ENCODE measurements around the gene CWF19L2. TPM values are rescaled to one million over a fixed set of nuclear protein-coding genes. Genes with fewer than 3 reads are reported as not detected.

The CWF19L2 gene
- total RNA-seq, 1 experiment from 2014 or later: 9.4 TPM

GRCh38 chr11:107301878-107302277 is 155.7 kb downstream of the CWF19L2 start:
- no peak for DNase-seq (ENCODE audit: low read depth)

GRCh38 chr11:107293677-107294344 is 163.8 kb downstream of the CWF19L2 start:
- DNase-seq (ENCODE audit: low read depth): no peak

- no peak for DNase-seq (ENCODE audit: low read depth)
Observed at GRCh38 chr11:107282195-107282594, 175.4 kb downstream of the CWF19L2 start.

Other genes starting within 250 kb of the CWF19L2 start
- gene ALKBH8, start 107.9 kb upstream of the CWF19L2 start, total RNA-seq (2014; rRNA removed): 4.8 and 7.9 TPM in 2 replicates
- gene ELMOD1, start 133.3 kb upstream of the CWF19L2 start, total RNA-seq (2014; rRNA removed): 0.45 and 1.4 TPM in 2 replicates